ENCODE data around the gene CFAP99.

The CFAP99 gene

DNA sequence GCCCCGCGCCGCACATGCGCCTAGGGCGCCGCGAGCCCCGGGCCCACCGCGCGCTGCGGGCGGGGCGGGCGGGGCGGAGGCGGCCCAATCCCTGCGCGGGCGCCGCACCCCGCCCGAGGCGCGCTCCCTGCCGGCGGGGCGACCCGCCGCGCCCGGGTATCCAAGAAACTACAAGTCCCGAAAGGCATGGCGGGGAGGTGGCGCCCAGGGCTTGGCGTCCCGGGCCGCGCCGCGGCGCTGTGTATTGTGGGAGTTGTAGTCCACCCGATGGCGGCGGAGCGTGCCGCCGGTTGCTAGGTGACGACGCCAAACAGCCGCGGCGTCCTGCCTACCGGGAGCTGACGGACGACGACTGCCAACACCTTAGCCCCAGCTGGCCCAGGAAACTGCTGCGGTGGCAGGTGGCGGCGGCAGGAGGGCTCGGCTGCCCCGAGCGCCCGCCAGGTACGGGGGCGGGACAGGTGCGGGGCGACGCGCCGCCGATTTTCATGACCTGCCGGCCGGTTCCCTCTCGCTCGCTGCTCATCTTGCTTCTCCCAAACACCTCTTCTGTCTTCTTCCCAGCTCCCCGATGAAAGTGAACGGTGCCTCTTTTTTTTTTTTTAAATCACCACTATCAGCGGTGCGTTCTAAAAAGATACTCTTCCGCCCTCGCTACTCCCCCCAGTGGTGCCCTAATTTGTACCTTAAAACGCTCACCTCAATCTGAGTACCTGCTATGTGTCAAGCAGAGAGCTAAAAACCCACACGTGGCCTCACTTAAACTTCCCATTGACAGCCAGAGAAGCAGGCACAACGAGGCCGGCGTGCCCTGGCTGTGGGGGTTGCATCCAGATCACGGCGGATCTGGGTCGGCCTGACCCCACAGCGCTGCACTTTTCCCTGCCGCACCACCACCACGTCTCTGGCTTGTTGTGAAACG is at the start of gene CFAP99:
Gene CFAP99 (plus strand): TSS at position 306 of the 922 bp plus-strand sequence.
- Histone ChIP-seq H3K36me3 (ENCODE audit: control insufficient read depth, insufficient read depth, low read length) (no peaks in the 10 kb centered on the region), H3K79me2 (no peaks in the 10 kb centered on the region), H3K4me2 (ENCODE audit: low read length) (peak within 1 kb of the TSS; percentile 80), H3K4me1 (peaks cover 5% of the 10 kb centered on the region), H3K9ac (no peak within 1 kb of the TSS), H3K9me3 (ENCODE audit: control insufficient read depth, low read length) (no peaks in the 10 kb centered on the region), H3K27me3 (ENCODE audit: control insufficient read depth, insufficient read depth, low read length) (no peaks in the 10 kb centered on the region), H3K4me3 (ENCODE audit: low read depth, low read length) (peak within 1 kb of the TSS; percentile 60), H3K27ac (peak within 1 kb of the TSS; percentile 49), H2AFZ (peak within 1 kb of the TSS; percentile 79)
- TF ChIP-seq, protein P1, sequence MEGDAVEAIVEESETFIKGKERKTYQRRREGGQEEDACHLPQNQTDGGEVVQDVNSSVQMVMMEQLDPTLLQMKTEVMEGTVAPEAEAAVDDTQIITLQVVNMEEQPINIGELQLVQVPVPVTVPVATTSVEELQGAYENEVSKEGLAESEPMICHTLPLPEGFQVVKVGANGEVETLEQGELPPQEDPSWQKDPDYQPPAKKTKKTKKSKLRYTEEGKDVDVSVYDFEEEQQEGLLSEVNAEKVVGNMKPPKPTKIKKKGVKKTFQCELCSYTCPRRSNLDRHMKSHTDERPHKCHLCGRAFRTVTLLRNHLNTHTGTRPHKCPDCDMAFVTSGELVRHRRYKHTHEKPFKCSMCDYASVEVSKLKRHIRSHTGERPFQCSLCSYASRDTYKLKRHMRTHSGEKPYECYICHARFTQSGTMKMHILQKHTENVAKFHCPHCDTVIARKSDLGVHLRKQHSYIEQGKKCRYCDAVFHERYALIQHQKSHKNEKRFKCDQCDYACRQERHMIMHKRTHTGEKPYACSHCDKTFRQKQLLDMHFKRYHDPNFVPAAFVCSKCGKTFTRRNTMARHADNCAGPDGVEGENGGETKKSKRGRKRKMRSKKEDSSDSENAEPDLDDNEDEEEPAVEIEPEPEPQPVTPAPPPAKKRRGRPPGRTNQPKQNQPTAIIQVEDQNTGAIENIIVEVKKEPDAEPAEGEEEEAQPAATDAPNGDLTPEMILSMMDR (IDR thresholded peaks at IDR 0.05): no peak

DNA sequence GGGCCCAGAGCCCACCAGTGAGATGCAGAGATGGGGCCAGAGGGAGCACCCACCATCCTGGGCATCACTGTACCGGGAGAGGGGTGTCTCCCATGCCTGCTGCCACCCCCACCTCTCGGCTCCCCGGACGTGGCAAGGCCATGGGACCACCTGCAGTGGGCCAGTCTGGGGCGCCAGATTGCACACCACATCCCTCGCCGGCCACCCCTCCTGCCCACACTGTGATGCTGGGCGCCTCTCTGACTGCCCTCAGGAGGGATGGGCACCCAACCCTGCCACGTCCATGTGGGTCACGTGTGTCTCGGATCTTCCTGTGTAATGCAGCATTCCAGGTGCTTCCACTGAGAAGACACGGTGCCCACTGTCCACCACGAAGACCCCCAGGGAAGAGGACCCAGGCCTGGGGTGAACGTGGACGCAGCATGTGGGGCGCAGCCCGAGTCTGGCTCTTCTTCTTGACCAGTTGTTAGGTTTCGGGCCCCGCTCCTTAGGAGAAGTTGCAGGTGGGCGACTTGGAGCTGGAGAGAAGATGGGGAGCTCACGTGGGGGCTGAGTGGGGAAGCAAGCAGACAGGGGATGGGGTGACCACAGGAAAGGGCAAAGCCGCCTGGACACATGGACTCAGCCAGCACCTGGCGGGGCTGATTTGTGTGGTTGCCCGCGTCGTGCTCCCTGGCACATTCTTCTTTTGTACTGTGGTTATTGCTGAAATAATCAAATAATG is 48.0 kb upstream of the CFAP99 start:
- no peaks in the 10 kb centered on the region for H3K9me3 ChIP-seq (ENCODE audit: control insufficient read depth, low read length)
- no peaks in the 10 kb centered on the region for H3K27me3 ChIP-seq (ENCODE audit: control insufficient read depth, insufficient read depth, low read length)
- H3K36me3 ChIP-seq (ENCODE audit: control insufficient read depth, insufficient read depth, low read length): no peaks in the 10 kb centered on the region
- no peak overlapping the region for H2AFZ ChIP-seq
- no peaks in the 10 kb centered on the region for H3K4me1 ChIP-seq
- no peak overlapping the region for H3K4me2 ChIP-seq (ENCODE audit: low read length)
- TF ChIP-seq, protein P1 (IDR thresholded peaks at IDR 0.05): no peak
- H3K27ac ChIP-seq: no peak overlapping the region
- H3K9ac ChIP-seq: no peak overlapping the region
- no peak overlapping the region for H3K4me3 ChIP-seq (ENCODE audit: low read depth, low read length)
- H3K79me2 ChIP-seq: no peaks in the 10 kb centered on the region

DNA sequence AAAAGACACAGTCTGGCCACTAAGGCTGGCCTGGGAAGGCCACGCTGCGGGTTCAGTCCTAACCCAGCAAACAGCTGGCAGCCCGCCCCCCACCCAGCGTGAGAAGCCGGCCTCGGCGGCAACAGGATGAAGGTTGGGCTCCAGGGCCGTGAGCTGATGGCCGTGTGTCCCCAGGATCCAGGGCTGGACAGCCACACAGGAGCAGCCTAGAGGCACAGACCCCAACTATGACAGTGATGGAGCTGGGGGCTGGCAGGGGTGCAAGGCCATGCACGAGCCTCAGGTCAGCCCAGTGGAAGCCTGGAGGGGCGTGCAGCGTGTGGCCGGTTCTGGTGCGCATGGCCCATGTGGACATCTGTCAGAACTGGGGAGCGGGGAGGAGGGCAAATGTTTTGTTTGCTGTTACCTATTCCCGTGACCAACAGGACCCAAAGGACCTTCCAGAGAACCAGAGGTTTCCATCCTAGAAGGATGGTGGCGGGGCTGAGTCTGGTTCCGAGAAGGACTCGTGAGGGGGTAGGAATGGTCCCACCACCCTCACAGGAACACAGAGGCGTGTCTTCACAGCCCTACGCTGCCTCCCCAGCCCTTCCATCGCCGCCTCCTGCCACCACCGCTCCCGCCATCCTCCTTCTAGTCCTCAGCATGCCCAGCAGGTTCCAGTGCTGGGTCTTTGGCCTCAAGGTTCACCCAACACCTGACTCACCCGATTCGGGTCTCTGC is 46.8 kb upstream of the CFAP99 start:
- no peak overlapping the region for H3K9ac ChIP-seq
- no peak overlapping the region for H3K27ac ChIP-seq
- no peaks in the 10 kb centered on the region for H3K36me3 ChIP-seq (ENCODE audit: control insufficient read depth, insufficient read depth, low read length)
- TF ChIP-seq, protein P1 (IDR thresholded peaks at IDR 0.05): no peak
- H3K4me2 ChIP-seq (ENCODE audit: low read length): no peak overlapping the region
- no peak overlapping the region for H3K4me3 ChIP-seq (ENCODE audit: low read depth, low read length)
- no peaks in the 10 kb centered on the region for H3K79me2 ChIP-seq
- no peaks in the 10 kb centered on the region for H3K4me1 ChIP-seq
- H3K9me3 ChIP-seq (ENCODE audit: control insufficient read depth, low read length): no peaks in the 10 kb centered on the region
- no peaks in the 10 kb centered on the region for H3K27me3 ChIP-seq (ENCODE audit: control insufficient read depth, insufficient read depth, low read length)
- H2AFZ ChIP-seq: no peak overlapping the region

DNA sequence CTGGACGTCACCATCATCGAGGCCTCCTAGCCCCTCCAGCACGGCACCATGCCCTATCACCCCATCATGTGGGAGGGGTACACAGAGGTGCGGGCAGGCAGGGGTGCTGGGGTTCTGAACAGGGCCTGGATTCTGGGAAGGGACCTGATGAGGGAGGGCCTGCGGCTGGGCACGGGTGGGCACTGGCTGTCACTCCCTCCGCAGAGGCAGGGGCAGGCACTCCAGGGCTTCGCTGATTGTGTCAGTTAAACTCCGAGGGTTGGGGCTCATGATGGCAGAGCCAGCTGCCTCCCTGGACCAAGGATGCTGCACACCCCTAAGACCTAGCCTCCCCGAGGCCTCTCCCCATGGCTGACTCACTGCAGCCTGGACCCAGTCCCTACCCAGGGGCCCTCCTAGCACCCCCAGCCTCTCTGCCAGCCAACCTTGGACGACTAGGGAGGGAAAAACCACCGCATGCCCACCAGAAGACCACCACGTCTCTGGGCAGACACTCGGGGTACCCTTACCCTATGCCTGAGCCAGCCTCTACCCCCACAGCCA is 46.2 kb upstream of the CFAP99 start:
- H3K79me2 ChIP-seq: no peaks in the 10 kb centered on the region
- no peaks in the 10 kb centered on the region for H3K27me3 ChIP-seq (ENCODE audit: control insufficient read depth, insufficient read depth, low read length)
- H3K9me3 ChIP-seq (ENCODE audit: control insufficient read depth, low read length): no peaks in the 10 kb centered on the region
- H2AFZ ChIP-seq: no peak overlapping the region
- no peak overlapping the region for H3K9ac ChIP-seq
- TF ChIP-seq, protein P1 (IDR thresholded peaks at IDR 0.05): no peak
- H3K36me3 ChIP-seq (ENCODE audit: control insufficient read depth, insufficient read depth, low read length): no peaks in the 10 kb centered on the region
- H3K4me3 ChIP-seq (ENCODE audit: low read depth, low read length): no peak overlapping the region
- H3K4me1 ChIP-seq: no peaks in the 10 kb centered on the region
- H3K4me2 ChIP-seq (ENCODE audit: low read length): no peak overlapping the region
- no peak overlapping the region for H3K27ac ChIP-seq

All from parathyroid adenoma (tissue), 2 donors.